ENCODE results near the gene MMP24OS.

DNA sequence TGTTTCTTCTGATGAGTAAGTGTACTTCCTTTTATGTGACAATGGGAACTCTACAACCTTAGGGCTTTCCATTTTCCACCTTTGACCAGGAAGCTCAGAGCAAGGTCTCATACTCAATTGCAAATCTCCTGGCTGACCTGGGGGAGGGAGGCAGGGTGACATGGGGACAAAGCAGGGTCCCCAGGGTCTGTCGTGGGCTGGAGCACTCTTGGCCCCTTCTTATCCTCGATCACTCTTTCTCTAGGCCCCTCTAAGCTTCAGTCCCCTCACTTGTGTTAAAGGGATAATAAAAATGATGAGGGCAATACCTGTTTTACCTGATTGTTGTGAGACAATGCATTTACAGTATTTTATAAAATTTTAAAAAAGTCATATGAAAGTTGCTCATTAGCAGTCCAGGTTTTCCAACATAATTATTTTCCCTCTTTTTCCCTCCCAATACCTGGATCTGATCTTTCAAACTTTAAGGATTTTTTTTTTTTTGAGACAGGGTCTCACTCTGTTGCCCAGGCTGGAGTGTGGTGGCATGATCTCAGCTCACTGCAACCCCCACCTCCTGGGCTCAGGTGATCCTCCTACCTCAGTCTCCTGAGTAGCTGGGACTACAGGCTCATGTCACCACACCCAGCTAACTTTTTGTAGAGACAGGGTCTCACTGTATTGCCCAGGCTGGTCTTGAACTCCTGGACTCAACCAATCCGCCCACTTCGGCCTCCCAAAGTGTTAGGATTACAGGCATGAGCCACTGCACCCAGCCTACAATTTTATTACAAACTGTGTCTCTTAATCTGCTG, 22.7 kb upstream of the MMP24OS start:
- TF ChIP-seq, protein P1, sequence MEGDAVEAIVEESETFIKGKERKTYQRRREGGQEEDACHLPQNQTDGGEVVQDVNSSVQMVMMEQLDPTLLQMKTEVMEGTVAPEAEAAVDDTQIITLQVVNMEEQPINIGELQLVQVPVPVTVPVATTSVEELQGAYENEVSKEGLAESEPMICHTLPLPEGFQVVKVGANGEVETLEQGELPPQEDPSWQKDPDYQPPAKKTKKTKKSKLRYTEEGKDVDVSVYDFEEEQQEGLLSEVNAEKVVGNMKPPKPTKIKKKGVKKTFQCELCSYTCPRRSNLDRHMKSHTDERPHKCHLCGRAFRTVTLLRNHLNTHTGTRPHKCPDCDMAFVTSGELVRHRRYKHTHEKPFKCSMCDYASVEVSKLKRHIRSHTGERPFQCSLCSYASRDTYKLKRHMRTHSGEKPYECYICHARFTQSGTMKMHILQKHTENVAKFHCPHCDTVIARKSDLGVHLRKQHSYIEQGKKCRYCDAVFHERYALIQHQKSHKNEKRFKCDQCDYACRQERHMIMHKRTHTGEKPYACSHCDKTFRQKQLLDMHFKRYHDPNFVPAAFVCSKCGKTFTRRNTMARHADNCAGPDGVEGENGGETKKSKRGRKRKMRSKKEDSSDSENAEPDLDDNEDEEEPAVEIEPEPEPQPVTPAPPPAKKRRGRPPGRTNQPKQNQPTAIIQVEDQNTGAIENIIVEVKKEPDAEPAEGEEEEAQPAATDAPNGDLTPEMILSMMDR (IDR thresholded peaks at IDR 0.05; ENCODE audit: low read depth, low read length) = no peak
- no peak for TF ChIP-seq EZH2phosphoT487 (IDR thresholded peaks at IDR 0.05; ENCODE audit: low read depth)

Data from OCI-LY3 (cell line).